GM18858 (cell line): ENCODE data around the gene BACE2.

Experiments used
- ATAC-seq: cut with Tn5 transposase; IDR thresholded peaks from one replicate; pipeline ENCODE4 v1.9.1; 2021; ENCODE audit not compliant: unreplicated experiment

Gene BACE2

GRCh38 chr21:41317458-41317857, 149.5 kb downstream of the BACE2 start:
- no peak for ATAC-seq

DNA sequence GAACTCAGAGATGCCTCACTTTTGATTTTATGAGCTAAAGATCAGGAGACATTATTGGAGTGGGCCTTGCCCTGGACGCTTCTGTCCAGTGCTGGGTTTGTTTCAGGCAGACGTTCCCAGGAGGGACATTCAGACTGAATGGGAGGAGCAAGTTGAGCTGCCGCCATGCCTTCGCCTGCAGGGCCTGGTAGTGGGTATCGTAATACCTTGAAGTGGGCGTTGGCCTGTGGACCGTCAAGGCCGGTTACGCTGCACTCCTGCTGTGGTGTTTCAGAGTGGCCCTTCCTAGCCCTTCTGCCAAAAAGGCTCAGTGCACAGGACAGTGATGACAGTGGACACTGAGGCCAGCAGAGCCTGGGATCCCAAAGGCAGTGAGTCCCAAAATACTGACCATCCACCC, 150.3 kb downstream of the BACE2 start:
- ATAC-seq: no peak

- ATAC-seq: no peak
These were observed 151.3 kb downstream of the BACE2 start for GRCh38 chr21:41319273-41319672.

GRCh38 chr21:41321211-41321907, 153.4 kb downstream of the BACE2 start:
- no peak for ATAC-seq

GRCh38 chr21:41321908-41322495, 154.0 kb downstream of the BACE2 start:
- ATAC-seq: no peak

DNA sequence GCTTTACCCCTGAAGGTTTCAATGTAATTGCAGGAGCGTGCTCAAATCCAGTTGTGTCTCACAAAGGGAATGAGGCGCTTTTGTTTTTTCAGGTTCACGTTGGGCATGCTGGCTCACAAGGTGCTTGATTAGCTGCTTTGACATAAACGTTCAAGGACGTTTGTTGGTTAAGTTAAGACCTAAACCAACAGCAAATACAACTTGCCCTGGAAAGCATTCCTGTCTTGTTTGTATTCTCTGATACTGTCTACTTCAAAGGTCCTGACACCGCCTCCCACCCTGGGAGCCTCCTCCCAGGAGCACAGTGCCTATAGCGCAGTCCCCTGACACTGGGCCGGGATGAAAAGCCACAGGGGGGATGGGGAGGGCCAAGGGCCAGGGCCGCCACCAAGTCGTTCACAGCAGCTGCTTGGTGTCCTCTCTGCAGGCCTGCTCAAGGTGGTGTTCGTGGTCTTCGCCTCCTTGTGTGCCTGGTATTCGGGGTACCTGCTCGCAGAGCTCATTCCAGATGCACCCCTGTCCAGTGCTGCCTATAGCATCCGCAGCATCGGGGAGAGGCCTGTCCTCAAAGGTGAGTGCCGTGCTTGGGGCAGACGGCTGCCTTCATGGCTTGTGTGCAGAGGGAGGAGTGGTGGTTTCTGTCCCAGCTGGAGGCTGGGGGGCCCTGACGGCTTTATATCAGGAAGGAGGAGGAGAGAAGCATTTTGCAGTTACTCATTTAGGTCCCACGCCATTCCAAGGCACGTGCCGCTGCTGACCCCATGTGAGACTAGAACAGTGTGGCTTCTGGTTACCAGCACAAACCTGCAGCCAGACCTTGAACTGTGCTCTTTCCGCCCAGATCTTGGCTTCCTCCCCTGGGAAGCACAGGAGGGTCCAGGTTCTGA, 154.8 kb downstream of the BACE2 start:
- ATAC-seq: no peak

GRCh38 chr21:41325138-41325912, 157.4 kb downstream of the BACE2 start:
- no peak for ATAC-seq

- ATAC-seq: no peak
These were observed 158.6 kb downstream of the BACE2 start for GRCh38 chr21:41326414-41327080.

GRCh38 chr21:41327753-41328152, 159.8 kb downstream of the BACE2 start:
- ATAC-seq: no peak

- ATAC-seq: no peak
These were observed 161.0 kb downstream of the BACE2 start for GRCh38 chr21:41328660-41329607.
